HEK293 (cell line): Measurements from ENCODE around the gene TDP1.

Experiments used
- TCF7L2 ChIP-seq: IDR thresholded peaks from 2 replicates; pipeline ENCODE4 v1.6.1; 2011; ENCODE audit warnings: low read depth, mild to moderate bottlenecking, inconsistent platforms, low read length, moderate library complexity, borderline replicate concordance
- ZNF221 ChIP-seq: fragments of 450-650 bp; formaldehyde crosslinking; IDR thresholded peaks from 2 replicates; pipeline ENCODE4 v1.5.1; 2017; ENCODE audit warnings: missing biosample characterization, missing genetic modification characterization, borderline replicate concordance
- ZNF423 ChIP-seq: fragments of 450-650 bp; formaldehyde crosslinking; IDR thresholded peaks from 2 replicates; pipeline ENCODE4 v1.5.1; 2016; ENCODE audit warnings: missing biosample characterization, missing genetic modification characterization
- ZNF600 ChIP-seq: fragments of 450-650 bp; formaldehyde crosslinking; IDR thresholded peaks from 2 replicates; pipeline ENCODE4 v1.5.1; 2016; ENCODE audit warnings: missing biosample characterization, missing genetic modification characterization
- ZNF623 ChIP-seq: fragments of 450-650 bp; formaldehyde crosslinking; IDR thresholded peaks from 2 replicates; pipeline ENCODE4 v1.5.1; 2016; ENCODE audit warnings: missing biosample characterization, missing genetic modification characterization
- ZNF654 ChIP-seq: fragments of 450-650 bp; formaldehyde crosslinking; IDR thresholded peaks from 2 replicates; pipeline ENCODE4 v1.5.1; 2016; ENCODE audit warnings: low read depth, missing biosample characterization, missing genetic modification characterization
- TF ChIP-seq, protein P1 (sequence below): fragments of 450-650 bp; formaldehyde crosslinking; IDR thresholded peaks from 2 replicates; pipeline ENCODE4 v1.5.1; 2016; ENCODE audit warnings: missing biosample characterization, missing genetic modification characterization
- TF ChIP-seq, protein P2 (sequence below): sonication (generic); formaldehyde crosslinking; IDR thresholded peaks from 2 replicates; pipeline ENCODE4 v1.8.1; 2022; ENCODE audit warnings: mild to moderate bottlenecking, moderate library complexity, missing genetic modification reagents

- TF ChIP-seq ZNF221 (tag by site-specific recombination) (no peak), ZNF654 (no peak), ZNF423 (no peak), ZNF600 (tag by site-specific recombination) (no peak), ZNF623 (tag by site-specific recombination) (no peak), TCF7L2 (no peak)
- TF ChIP-seq, protein P1, sequence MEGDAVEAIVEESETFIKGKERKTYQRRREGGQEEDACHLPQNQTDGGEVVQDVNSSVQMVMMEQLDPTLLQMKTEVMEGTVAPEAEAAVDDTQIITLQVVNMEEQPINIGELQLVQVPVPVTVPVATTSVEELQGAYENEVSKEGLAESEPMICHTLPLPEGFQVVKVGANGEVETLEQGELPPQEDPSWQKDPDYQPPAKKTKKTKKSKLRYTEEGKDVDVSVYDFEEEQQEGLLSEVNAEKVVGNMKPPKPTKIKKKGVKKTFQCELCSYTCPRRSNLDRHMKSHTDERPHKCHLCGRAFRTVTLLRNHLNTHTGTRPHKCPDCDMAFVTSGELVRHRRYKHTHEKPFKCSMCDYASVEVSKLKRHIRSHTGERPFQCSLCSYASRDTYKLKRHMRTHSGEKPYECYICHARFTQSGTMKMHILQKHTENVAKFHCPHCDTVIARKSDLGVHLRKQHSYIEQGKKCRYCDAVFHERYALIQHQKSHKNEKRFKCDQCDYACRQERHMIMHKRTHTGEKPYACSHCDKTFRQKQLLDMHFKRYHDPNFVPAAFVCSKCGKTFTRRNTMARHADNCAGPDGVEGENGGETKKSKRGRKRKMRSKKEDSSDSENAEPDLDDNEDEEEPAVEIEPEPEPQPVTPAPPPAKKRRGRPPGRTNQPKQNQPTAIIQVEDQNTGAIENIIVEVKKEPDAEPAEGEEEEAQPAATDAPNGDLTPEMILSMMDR (tag by site-specific recombination): no peak
- TF ChIP-seq, protein P2, sequence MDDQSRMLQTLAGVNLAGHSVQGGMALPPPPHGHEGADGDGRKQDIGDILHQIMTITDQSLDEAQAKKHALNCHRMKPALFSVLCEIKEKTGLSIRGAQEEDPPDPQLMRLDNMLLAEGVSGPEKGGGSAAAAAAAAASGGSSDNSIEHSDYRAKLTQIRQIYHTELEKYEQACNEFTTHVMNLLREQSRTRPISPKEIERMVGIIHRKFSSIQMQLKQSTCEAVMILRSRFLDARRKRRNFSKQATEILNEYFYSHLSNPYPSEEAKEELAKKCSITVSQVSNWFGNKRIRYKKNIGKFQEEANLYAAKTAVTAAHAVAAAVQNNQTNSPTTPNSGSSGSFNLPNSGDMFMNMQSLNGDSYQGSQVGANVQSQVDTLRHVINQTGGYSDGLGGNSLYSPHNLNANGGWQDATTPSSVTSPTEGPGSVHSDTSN: no peak
Observed at GRCh38 chr14:90045616-90046015, 89.9 kb downstream of the TDP1 start.
